GF-D8 (cell line): Measurements from ENCODE around the gene SND1.

Experiments used
- DNase-seq: peaks from one replicate; lab custom pipeline; 2025; lab: John Stamatoyannopoulos, UW

SND1 gene

GRCh38 chr7:127967281-127967680, 315.3 kb downstream of the SND1 start:
- DNase-seq = no peak

GRCh38 chr7:127968547-127968946, 316.6 kb downstream of the SND1 start:
- DNase-seq = no peak

- DNase-seq = no peak
These were observed 321.8 kb downstream of the SND1 start for GRCh38 chr7:127973832-127974231.

GRCh38 chr7:127974446-127975035, 322.5 kb downstream of the SND1 start:
- no peak for DNase-seq

- DNase-seq = no peak
These were observed 324.2 kb downstream of the SND1 start for GRCh38 chr7:127976056-127976737.

GRCh38 chr7:127976738-127977120, 324.7 kb downstream of the SND1 start:
- no peak for DNase-seq

GRCh38 chr7:127978421-127978820, 326.4 kb downstream of the SND1 start:
- DNase-seq = no peak

- DNase-seq = no peak
These were observed 327.2 kb downstream of the SND1 start for GRCh38 chr7:127979113-127979727.

- no peak for DNase-seq
These were observed 327.7 kb downstream of the SND1 start for GRCh38 chr7:127979728-127980126.

- no peak for DNase-seq
These were observed 328.9 kb downstream of the SND1 start for GRCh38 chr7:127980901-127981300.

- no peak for DNase-seq
These were observed 330.0 kb downstream of the SND1 start for GRCh38 chr7:127981965-127982364.

GRCh38 chr7:127983804-127984332, 331.9 kb downstream of the SND1 start:
- no peak for DNase-seq

GRCh38 chr7:127986581-127987521, 334.9 kb downstream of the SND1 start:
- DNase-seq = no peak

GRCh38 chr7:127988751-127989150, 336.8 kb downstream of the SND1 start:
- DNase-seq = no peak

- no peak for DNase-seq
These were observed 341.3 kb downstream of the SND1 start for GRCh38 chr7:127993317-127993716.

- no peak for DNase-seq
These were observed 342.0 kb downstream of the SND1 start for GRCh38 chr7:127993987-127994386.

- DNase-seq = no peak
These were observed 343.3 kb downstream of the SND1 start for GRCh38 chr7:127995156-127995880.

GRCh38 chr7:127995881-127996215, 343.9 kb downstream of the SND1 start:
- no peak for DNase-seq

GRCh38 chr7:127996253-127997071, 344.5 kb downstream of the SND1 start:
- no peak for DNase-seq

- no peak for DNase-seq
These were observed 345.4 kb downstream of the SND1 start for GRCh38 chr7:127997226-127997922.
